ENCODE data around the gene F10. TPM values are rescaled to one million over a fixed set of nuclear protein-coding genes. Genes with fewer than 3 reads are reported as not detected.

Gene F10
- total RNA-seq, 1 experiment from 2014 or later = not detected

- H3K27ac ChIP-seq (ENCODE audit: low read depth, low read length, poor library complexity, severe bottlenecking) = no peak overlapping the region
- no peaks in the 10 kb centered on the region for H3K4me1 ChIP-seq (ENCODE audit: insufficient read depth, low read length, poor library complexity, severe bottlenecking)
- no peak overlapping the region for H3K4me3 ChIP-seq (ENCODE audit: low read depth, low read length, poor library complexity, severe bottlenecking)
- no peak for TF ChIP-seq EZH2 (IDR thresholded peaks at IDR 0.05; ENCODE audit: borderline replicate concordance, low read depth, low read length, poor library complexity, severe bottlenecking)
- TF ChIP-seq, protein P1, sequence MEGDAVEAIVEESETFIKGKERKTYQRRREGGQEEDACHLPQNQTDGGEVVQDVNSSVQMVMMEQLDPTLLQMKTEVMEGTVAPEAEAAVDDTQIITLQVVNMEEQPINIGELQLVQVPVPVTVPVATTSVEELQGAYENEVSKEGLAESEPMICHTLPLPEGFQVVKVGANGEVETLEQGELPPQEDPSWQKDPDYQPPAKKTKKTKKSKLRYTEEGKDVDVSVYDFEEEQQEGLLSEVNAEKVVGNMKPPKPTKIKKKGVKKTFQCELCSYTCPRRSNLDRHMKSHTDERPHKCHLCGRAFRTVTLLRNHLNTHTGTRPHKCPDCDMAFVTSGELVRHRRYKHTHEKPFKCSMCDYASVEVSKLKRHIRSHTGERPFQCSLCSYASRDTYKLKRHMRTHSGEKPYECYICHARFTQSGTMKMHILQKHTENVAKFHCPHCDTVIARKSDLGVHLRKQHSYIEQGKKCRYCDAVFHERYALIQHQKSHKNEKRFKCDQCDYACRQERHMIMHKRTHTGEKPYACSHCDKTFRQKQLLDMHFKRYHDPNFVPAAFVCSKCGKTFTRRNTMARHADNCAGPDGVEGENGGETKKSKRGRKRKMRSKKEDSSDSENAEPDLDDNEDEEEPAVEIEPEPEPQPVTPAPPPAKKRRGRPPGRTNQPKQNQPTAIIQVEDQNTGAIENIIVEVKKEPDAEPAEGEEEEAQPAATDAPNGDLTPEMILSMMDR (conservative IDR thresholded peaks at IDR 0.05; ENCODE audit: low read depth, low read length) = no peak
- POLR2A ChIA-PET (ENCODE audit: low non-redundant PET) = no interaction called here
- intact Hi-C loops (cut with micrococcal nuclease; ENCODE audit: unreplicated experiment) = no loop called here
- BruUV-seq (replicated peaks) = no TSS peak
- DNase-seq (ENCODE audit: low spot score) = no peak
- CTCF ChIA-PET = no interaction called here
- no peaks in the 10 kb centered on the region for H3K36me3 ChIP-seq (ENCODE audit: insufficient read depth, low read length, poor library complexity, severe bottlenecking)
- no peaks in the 10 kb centered on the region for H3K9me3 ChIP-seq (ENCODE audit: low read depth, low read length, poor library complexity, severe bottlenecking)
- H3K27me3 ChIP-seq (replicated peaks; ENCODE audit: insufficient read depth, low read depth, low read length, poor library complexity) = peaks cover 4% of the 10 kb centered on the region
These were observed 25.8 kb upstream of the F10 start for GRCh38 chr13:113096745-113097305.

- Histone ChIP-seq H3K27ac (ENCODE audit: low read depth, low read length, poor library complexity, severe bottlenecking) (no peak overlapping the region), H3K9me3 (ENCODE audit: low read depth, low read length, poor library complexity, severe bottlenecking) (no peaks in the 10 kb centered on the region), H3K4me3 (ENCODE audit: low read depth, low read length, poor library complexity, severe bottlenecking) (no peak overlapping the region), H3K27me3 (replicated peaks; ENCODE audit: insufficient read depth, low read depth, low read length, poor library complexity) (peaks cover 4% of the 10 kb centered on the region), H3K4me1 (ENCODE audit: insufficient read depth, low read length, poor library complexity, severe bottlenecking) (no peaks in the 10 kb centered on the region), H3K36me3 (ENCODE audit: insufficient read depth, low read length, poor library complexity, severe bottlenecking) (no peaks in the 10 kb centered on the region)
- intact Hi-C loops (cut with micrococcal nuclease; ENCODE audit: unreplicated experiment) = no loop called here
- ChIA-PET POLR2A (ENCODE audit: low non-redundant PET) (no interaction called here), CTCF (no interaction called here)
- DNase-seq (ENCODE audit: low spot score) = no peak
- TF ChIP-seq EZH2 (IDR thresholded peaks at IDR 0.05; ENCODE audit: borderline replicate concordance, low read depth, low read length, poor library complexity, severe bottlenecking) = no peak
- TF ChIP-seq, protein P1 (conservative IDR thresholded peaks at IDR 0.05; ENCODE audit: low read depth, low read length) = no peak
- BruUV-seq (replicated peaks) = no TSS peak
These were observed 24.9 kb upstream of the F10 start for GRCh38 chr13:113097651-113098050.

DNA sequence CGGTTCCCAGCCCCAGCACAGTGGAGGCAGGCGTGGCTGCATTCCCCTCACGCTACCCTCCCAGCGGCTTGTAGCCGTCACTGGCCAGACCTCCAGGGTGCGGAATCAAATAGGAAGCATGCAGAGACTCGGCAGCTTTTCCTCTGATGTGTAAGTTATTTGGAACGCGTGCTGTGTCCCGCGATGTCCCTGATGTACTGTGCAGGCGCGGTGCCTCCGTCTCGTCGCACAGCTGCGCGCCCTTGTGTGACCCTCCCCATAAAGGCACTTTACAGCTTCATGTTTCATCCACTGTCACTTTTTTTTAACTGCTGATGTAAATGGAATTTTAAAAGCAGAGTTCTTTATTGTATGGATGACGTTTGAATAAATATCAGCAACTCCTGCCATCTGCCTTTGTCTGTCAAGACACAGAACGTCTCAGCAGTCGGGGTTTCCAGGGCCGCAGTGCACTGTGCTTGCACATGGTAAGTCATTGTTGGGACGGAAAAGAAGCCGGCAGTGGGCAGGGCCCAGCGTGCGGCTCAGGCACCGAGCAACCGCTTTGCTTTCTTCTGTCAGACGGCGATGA is 24.4 kb upstream of the F10 start:
- no peaks in the 10 kb centered on the region for H3K4me1 ChIP-seq (ENCODE audit: insufficient read depth, low read length, poor library complexity, severe bottlenecking)
- no peak overlapping the region for H3K27ac ChIP-seq (ENCODE audit: low read depth, low read length, poor library complexity, severe bottlenecking)
- no peak overlapping the region for H3K4me3 ChIP-seq (ENCODE audit: low read depth, low read length, poor library complexity, severe bottlenecking)
- ChIA-PET POLR2A (ENCODE audit: low non-redundant PET) (no interaction called here), CTCF (no interaction called here)
- no TSS peak for BruUV-seq (replicated peaks)
- intact Hi-C loops (cut with micrococcal nuclease; ENCODE audit: unreplicated experiment) = no loop called here
- H3K36me3 ChIP-seq (ENCODE audit: insufficient read depth, low read length, poor library complexity, severe bottlenecking) = no peaks in the 10 kb centered on the region
- H3K27me3 ChIP-seq (replicated peaks; ENCODE audit: insufficient read depth, low read depth, low read length, poor library complexity) = peaks cover 4% of the 10 kb centered on the region
- no peaks in the 10 kb centered on the region for H3K9me3 ChIP-seq (ENCODE audit: low read depth, low read length, poor library complexity, severe bottlenecking)
- no peak for DNase-seq (ENCODE audit: low spot score)
- no peak for TF ChIP-seq EZH2 (IDR thresholded peaks at IDR 0.05; ENCODE audit: borderline replicate concordance, low read depth, low read length, poor library complexity, severe bottlenecking)
- TF ChIP-seq, protein P1 (conservative IDR thresholded peaks at IDR 0.05; ENCODE audit: low read depth, low read length) = no peak

Data from A673 (cell line).